ENCODE measurements around the gene CYP2A7. TPM values are rescaled to one million over a fixed set of nuclear protein-coding genes. Genes with fewer than 3 reads are reported as not detected.
"Not testable (repeated sequence)": the region's sequence is repeated elsewhere in the genome, so short reads cannot be mapped to it uniquely, and the experiment has no call there.

CYP2A7 gene
- polyA plus RNA-seq, 1 donor from 2014 or later: not detected

- H3K4me1 Mint-ChIP-seq: peaks cover 3 to 12% (median 5%) of the 10 kb centered on the region in 3 donors
- peaks cover 31% of the 10 kb centered on the region for H3K27me3 Mint-ChIP-seq
- peak overlapping the region; percentile 65 to 92 (median 84) for H3K4me3 Mint-ChIP-seq
- H3K27ac Mint-ChIP-seq: peak overlapping the region in 1 of 3 donors; percentile 57
- H3K9me3 Mint-ChIP-seq: peaks cover 0 to 6% (median 5%) of the 10 kb centered on the region in 3 donors
- H3K36me3 Mint-ChIP-seq: no peaks in the 10 kb centered on the region
Observed at GRCh38 chr19:40907968-40908735, 26.1 kb upstream of the CYP2A7 start.

DNA sequence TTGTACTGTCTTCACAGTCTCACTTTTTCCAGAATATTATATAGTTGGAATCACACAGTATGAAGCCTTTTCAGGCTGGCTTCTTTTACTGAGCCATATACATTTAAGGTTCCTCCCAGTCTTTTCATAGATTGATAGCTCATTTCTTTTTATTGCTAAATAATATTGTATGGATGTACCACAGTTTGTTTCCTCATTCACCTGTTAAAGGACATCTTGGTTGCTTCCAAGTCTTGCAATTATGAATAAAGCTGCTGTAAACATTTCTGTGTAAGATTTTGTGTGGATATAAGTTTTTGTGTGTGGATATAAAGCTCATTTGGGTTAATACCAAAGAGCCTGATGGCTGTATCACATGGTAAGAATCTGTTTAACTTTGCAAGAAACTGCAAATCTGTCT is 24.5 kb upstream of the CYP2A7 start:
- Mint-ChIP-seq H3K9me3 (peaks cover 0 to 6% (median 5%) of the 10 kb centered on the region in 3 donors), H3K4me1 (peaks cover 3 to 12% (median 5%) of the 10 kb centered on the region in 3 donors), H3K27ac (no peak overlapping the region), H3K36me3 (no peaks in the 10 kb centered on the region), H3K27me3 (peaks cover 31% of the 10 kb centered on the region), H3K4me3 (no peak overlapping the region)

GRCh38 chr19:40904673-40905156 is 22.7 kb upstream of the CYP2A7 start:
- Mint-ChIP-seq H3K4me1 (peaks cover 5 to 15% (median 6%) of the 10 kb centered on the region in 3 donors), H3K4me3 (peak overlapping the region in 1 of 4 donors; percentile 33), H3K27me3 (peaks cover 36% of the 10 kb centered on the region), H3K27ac (peak overlapping the region in 1 of 3 donors; percentile 43)
- not testable (repeated sequence) for H3K9me3 Mint-ChIP-seq, H3K36me3 Mint-ChIP-seq

GRCh38 chr19:40901975-40902750 is 20.1 kb upstream of the CYP2A7 start:
- not testable (repeated sequence) for H3K36me3 Mint-ChIP-seq, H3K4me1 Mint-ChIP-seq, H3K4me3 Mint-ChIP-seq, H3K9me3 Mint-ChIP-seq, H3K27ac Mint-ChIP-seq
- peaks cover 27% of the 10 kb centered on the region for H3K27me3 Mint-ChIP-seq

DNA sequence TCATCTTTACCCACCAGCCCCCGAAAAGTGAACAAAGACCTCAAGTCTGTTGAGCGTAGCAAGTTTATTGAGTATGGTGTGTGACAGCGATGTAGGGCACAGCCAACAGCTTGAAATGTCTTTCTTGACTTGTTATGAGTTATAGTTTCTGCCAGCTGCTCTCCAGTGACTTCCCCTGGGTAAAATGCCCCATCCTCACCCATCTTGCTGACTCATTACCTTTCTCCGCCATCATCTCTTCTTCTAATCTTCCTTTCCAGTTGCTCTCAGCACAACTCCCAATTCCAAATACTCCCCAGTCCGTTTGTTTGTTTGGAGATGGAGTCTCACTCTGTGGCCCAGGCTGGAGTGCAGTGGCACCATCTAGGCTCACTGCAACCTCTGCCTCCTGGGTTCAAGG is 18.5 kb upstream of the CYP2A7 start:
- Mint-ChIP-seq H3K4me3 (peak overlapping the region in 1 of 4 donors; percentile 67), H3K27me3 (peaks cover 33% of the 10 kb centered on the region), H3K27ac (peak overlapping the region in 1 of 3 donors; percentile 57)
- not testable (repeated sequence) for H3K9me3 Mint-ChIP-seq, H3K4me1 Mint-ChIP-seq, H3K36me3 Mint-ChIP-seq

DNA sequence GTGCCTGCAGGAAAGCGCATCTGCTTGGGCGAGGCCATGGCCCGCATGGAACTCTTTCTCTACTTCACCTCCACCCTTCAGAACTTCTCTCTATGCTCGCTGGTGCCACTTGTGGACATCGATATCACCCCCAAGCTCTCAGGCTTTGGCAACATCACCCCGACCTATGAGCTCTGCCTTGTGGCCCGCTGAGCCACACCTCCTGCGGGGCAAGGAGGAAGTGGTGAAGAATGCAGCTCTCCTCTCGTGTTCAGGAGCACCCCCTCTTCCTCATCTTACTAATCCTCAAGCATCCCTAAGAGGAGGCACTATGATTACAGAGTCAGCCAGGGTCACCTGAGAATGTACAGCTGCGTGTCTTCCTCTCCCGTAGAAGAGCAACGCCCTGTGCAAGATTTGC is 17.9 kb upstream of the CYP2A7 start:
- H3K9me3 Mint-ChIP-seq, H3K4me1 Mint-ChIP-seq, H3K27ac Mint-ChIP-seq, H3K36me3 Mint-ChIP-seq: not testable (repeated sequence)
- Mint-ChIP-seq H3K27me3 (peaks cover 35% of the 10 kb centered on the region), H3K4me3 (peak overlapping the region in 1 of 4 donors; percentile 43)

DNA sequence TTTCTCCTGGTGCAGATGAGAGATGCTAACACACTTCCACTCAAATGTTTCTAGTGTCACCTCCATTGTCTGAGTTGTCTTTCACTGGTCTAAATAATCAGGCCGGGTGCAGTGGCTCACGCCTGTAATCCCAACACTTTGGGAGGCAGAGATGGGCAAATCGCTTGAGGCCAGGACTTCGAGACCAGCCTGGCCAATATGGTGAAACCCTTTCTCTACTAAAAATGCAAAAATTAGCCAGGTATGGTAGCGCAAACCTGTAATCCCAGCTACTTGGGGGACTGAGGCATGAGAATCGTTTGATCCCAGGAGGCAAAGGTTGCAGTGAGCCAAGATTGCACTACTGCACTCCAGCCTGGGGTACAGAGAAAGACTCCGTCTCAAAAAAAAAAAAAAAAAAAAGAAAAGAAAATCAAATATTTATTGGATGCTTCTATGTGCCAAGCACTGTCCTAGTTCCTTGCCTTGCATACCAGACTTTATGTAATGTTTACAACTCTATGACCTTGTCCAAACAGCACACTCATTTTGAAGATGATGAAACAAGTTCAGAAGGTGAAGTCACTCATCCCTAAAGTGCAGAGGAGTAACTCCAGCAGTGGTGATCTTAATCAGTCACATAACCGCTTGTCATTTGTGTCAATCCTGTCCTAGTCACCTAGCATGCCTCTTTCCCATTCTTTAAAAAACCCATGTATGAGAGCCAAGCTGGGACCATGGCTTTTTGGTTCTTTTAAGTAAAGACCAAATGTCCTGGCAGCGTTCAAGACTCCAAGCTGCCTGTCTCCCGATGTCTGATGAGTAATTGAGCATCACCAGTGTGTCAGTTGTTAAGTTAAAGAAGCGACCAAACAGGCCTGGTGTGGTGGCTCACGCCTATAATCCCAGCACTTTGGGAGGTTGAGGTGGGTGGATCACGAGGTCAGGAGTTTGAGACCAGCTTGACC is 15.1 kb upstream of the CYP2A7 start:
- peaks cover 41% of the 10 kb centered on the region for H3K27me3 Mint-ChIP-seq
- H3K36me3 Mint-ChIP-seq, H3K4me3 Mint-ChIP-seq, H3K9me3 Mint-ChIP-seq, H3K27ac Mint-ChIP-seq, H3K4me1 Mint-ChIP-seq: not testable (repeated sequence)

DNA sequence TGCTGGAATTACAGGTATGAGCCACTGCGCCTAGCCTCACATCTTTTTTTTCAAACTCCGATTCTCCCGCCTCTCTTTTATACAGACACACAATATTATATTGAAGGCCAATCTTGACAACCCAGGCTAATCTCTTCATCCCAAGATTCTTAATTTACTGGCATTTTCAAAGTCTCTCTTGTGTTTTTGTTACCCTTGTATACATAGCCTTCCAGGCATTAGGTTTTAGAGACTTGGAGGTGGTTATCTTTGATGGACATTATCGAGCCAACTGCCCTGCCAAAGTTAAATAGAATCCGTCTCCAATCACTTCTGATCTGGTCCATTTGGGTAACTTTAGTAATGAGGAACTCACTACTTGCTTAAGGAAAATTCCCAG is 14.4 kb upstream of the CYP2A7 start:
- H3K36me3 Mint-ChIP-seq: no peaks in the 10 kb centered on the region
- peaks cover 0 to 4% (median 3%) of the 10 kb centered on the region in 3 donors for H3K4me1 Mint-ChIP-seq
- H3K4me3 Mint-ChIP-seq: no peak overlapping the region
- peaks cover 43% of the 10 kb centered on the region for H3K27me3 Mint-ChIP-seq
- H3K27ac Mint-ChIP-seq: no peak overlapping the region
- H3K9me3 Mint-ChIP-seq: peaks cover 0 to 3% (median 0%) of the 10 kb centered on the region in 3 donors

DNA sequence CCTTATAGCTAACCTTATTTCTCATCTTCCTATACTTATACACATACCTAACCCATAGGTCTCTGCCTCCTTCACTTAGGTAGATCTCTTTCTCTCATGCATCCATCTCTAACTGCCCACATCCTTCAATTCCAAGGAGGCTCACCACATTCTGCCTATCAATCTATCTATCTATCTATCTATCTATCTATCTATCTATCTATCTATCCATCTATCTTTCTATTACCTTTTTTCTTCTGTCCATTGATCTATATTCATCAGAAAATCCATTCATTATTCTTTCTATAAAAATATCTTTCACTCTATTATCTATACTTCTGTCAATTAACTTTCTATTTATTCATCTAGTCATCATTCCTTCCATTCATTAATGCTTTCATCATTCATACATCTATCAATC is 11.1 kb upstream of the CYP2A7 start:
- no peak overlapping the region for H3K4me3 Mint-ChIP-seq
- H3K9me3 Mint-ChIP-seq: peaks cover 0 to 6% (median 0%) of the 10 kb centered on the region in 3 donors
- no peak overlapping the region for H3K27ac Mint-ChIP-seq
- H3K36me3 Mint-ChIP-seq: no peaks in the 10 kb centered on the region
- H3K4me1 Mint-ChIP-seq: peaks cover 0 to 1% (median 0%) of the 10 kb centered on the region in 3 donors
- H3K27me3 Mint-ChIP-seq: peaks cover 34% of the 10 kb centered on the region

DNA sequence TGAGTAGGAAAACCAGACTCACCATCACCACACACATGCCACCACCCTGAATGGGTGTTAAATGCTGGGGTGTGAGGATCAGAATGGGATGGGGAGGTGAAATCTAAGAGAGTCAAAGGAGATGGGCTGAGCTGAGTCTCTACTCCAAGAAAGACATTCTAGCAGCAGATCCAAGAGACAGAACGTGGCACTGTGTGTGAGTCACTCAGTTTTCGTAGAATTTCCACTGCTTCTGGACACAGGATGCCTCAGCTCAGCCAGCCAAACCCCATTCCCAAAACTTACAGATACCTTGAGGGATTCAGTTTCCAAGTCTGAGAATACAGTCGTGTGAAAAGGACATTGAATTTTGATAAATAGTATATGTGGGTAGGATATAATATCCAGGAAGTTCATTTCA is 7.3 kb upstream of the CYP2A7 start:
- H3K4me3 Mint-ChIP-seq: no peak overlapping the region
- peaks cover 19% of the 10 kb centered on the region for H3K27me3 Mint-ChIP-seq
- no peak overlapping the region for H3K27ac Mint-ChIP-seq
- H3K9me3 Mint-ChIP-seq: peaks cover 0 to 7% (median 0%) of the 10 kb centered on the region in 3 donors
- H3K36me3 Mint-ChIP-seq: no peaks in the 10 kb centered on the region
- peaks cover 0 to 1% (median 0%) of the 10 kb centered on the region in 3 donors for H3K4me1 Mint-ChIP-seq

DNA sequence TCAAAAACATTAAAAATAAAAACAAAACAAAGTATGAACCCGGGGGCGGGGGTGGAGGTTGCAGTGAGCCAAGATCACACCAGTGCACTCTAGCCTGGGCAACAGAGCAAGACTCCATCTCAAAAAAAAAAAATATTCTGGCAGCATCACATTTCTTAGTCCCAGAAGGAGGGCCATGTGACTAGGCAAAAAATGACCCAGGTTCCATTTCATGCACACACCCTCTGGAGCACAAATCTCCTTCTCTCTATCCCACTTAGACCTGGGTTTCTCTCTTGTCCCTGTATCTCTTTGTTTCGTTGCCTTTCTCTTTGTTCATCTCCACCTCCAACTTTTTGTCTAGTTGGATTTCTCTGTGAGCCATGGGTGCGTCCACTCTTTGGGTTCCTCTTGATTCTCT is 6.2 kb upstream of the CYP2A7 start:
- Mint-ChIP-seq H3K27me3 (peaks cover 11% of the 10 kb centered on the region), H3K9me3 (peaks cover 0 to 7% (median 0%) of the 10 kb centered on the region in 3 donors), H3K36me3 (no peaks in the 10 kb centered on the region), H3K4me1 (peaks cover 0 to 1% (median 0%) of the 10 kb centered on the region in 3 donors), H3K27ac (no peak overlapping the region), H3K4me3 (no peak overlapping the region)

DNA sequence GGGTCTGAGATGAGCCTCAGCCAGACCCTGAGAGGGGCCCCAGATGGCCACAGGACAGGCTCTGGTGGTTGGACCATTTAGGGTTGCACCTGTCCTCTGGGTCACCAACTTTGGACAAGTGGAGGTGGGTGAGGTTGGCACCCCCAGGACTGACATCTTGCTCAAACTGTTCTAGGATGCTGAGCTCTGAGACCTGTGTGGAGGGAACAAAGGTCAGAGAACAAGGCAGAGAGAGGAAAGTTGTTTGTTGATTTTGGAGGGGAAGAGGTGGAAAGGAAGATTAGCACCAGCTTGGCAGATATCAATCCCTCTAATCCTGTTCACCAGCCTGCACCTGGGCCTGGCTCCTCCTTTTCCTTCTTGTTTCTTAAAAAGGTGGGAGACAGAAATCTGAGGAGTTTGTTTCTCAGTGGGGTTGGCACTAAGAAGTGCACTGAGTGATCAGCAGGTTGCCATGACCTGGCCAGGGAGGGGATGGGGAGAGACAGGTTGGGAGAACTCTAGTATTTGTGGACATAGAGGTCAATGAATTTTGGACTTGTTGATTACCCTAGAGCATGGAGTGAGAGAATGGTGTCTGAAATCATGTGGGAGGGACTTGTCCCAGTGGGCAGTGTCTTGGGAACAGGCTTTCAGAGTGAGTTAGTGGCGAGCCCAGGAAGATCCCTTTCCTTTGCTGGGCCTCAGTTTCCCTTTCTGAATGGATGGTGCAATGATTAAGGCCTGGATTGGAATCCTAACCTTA is 2.3 kb upstream of the CYP2A7 start:
- H3K27ac Mint-ChIP-seq, H3K9me3 Mint-ChIP-seq, H3K4me1 Mint-ChIP-seq, H3K4me3 Mint-ChIP-seq, H3K36me3 Mint-ChIP-seq: not testable (repeated sequence)
- peaks cover 16% of the 10 kb centered on the region for H3K27me3 Mint-ChIP-seq

DNA sequence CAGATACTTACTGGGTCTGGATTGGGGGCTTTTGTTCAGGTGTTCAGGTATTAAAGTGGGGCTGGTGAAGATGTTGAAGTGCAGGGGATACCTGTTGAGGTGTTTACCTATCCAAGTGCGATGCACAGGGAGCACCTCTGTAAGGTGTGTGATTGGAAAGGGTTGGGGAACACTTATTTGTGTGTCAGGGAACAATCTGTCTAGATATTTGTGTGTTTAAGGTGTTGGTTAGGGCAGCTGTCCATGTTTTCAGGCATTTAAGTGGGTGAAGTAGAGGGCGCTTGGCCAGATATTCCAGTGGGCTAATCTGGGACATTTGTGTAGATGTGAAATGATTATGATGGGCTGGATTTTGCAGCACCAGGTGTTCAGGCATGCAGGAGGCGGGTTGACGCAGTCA is 2.7 kb downstream of the CYP2A7 start:
- H3K4me3 Mint-ChIP-seq, H3K9me3 Mint-ChIP-seq, H3K27ac Mint-ChIP-seq, H3K4me1 Mint-ChIP-seq, H3K36me3 Mint-ChIP-seq: not testable (repeated sequence)
- H3K27me3 Mint-ChIP-seq: peaks cover 21% of the 10 kb centered on the region

DNA sequence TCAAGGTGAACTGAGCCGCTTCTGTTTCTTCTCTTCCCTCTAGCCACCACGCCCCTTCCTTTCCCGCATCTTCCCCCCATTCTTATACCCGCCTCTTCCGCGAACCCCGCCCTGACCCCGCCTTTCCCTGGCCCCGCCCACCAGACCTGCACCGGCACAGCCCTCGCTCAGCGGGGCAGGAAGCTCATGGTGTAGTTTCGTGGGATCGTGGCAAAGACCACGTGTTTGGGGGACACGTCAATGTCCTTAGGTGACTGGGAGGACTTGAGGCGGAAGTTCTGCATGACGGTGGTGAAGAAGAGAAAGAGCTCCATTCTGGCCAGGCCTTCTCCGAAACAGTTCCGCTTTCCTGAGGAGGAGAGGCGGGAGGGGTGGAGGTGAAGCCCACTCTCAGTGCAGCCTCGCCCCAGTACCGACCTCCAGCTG is 6.5 kb downstream of the CYP2A7 start:
- H3K4me1 Mint-ChIP-seq, H3K9me3 Mint-ChIP-seq, H3K36me3 Mint-ChIP-seq, H3K27ac Mint-ChIP-seq: not testable (repeated sequence)
- H3K4me3 Mint-ChIP-seq: peak overlapping the region; percentile 71 to 89 (median 76)
- H3K27me3 Mint-ChIP-seq: peaks cover 25% of the 10 kb centered on the region

All from IgD-negative memory B cell (primary cell).